GM19025 (cell line): ENCODE results near the gene PROX2.
A peak's percentile ranks its signal among the peaks of the same experiment; 100 is the strongest.

Experiments used
- ATAC-seq: cut with Tn5 transposase; IDR thresholded peaks from one replicate; pipeline ENCODE4 v1.9.1; 2021; ENCODE audit warnings: mild to moderate bottlenecking, low read depth, moderate library complexity; ENCODE audit not compliant: unreplicated experiment

The PROX2 gene, protein sequence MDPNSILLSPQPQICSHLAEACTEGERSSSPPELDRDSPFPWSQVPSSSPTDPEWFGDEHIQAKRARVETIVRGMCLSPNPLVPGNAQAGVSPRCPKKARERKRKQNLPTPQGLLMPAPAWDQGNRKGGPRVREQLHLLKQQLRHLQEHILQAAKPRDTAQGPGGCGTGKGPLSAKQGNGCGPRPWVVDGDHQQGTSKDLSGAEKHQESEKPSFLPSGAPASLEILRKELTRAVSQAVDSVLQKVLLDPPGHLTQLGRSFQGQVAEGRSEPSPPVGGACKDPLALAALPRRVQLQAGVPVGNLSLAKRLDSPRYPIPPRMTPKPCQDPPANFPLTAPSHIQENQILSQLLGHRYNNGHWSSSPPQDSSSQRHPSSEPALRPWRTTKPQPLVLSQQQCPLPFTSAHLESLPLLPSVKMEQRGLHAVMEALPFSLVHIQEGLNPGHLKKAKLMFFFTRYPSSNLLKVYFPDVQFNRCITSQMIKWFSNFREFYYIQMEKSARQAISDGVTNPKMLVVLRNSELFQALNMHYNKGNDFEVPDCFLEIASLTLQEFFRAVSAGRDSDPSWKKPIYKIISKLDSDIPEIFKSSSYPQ

DNA sequence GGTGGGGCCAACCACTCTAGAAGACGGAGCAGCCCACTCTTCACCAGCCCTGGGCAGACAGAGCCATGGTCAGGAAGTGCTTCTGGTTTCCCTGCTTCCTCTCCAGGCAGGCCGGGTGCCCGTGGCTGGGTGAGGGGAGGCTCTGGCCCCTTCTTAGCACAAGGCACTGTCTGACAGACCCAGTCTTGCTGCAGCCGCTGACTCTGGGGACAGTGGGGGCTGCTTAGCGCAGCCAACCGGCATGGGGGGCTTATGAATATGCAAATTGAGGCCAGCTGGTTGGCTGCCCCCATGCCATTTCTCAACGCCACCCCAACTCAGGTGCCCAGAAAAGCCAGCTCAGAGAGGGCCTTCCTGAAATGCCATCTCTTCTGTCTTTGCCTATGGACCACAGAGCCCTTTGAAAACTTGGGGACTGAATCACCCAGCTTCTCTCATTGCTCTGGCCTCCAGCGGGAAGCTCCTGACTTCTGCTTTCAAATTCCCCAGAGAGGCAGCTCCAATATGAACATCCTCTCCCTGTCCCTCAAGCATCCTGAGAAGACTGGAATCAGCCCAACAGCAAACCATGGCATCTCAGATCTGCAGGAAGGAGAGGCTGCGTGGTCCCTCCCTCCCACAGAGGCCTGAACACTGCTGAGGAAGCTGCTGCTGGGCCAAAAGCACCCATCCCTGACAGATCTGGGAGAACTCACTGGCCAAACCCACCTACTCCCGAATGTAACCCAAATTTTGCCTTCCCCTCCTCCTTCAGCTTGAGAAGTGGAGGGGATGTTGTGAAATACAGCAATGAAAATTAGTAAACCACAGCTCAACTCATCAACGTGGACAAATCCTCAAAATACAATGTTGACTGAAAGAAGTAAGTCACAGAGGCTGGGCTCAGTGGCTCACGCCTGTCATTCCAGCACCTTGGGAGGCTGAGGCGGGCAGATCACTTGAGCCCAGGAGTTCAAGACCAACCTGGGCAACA is at the start of gene PROX2:
Gene PROX2 (minus strand): TSS at position 205 of the 973 bp plus-strand sequence. CDS start 12,311 bp downstream, outside the sequence.
- no peak for ATAC-seq

DNA sequence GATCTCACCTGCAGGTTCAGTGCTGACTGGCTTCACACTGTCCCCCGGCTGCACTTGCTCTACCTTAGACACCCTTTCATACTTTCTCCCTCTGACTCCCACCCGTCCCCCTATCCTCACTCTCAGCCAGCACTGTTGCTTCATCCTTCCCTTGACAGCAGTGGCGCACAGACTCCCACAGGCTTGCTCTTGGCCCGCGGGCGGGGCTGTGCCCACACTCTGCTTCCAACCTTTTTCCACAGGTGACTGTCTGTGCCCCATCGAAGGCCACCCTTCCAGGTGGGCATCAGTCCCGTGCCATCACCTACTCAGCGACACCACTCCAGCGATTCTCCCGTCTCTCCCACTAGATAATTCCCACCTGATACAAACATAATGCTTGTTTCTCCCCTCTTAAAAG is 48.1 kb upstream of the PROX2 start:
- ATAC-seq, result no peak

DNA sequence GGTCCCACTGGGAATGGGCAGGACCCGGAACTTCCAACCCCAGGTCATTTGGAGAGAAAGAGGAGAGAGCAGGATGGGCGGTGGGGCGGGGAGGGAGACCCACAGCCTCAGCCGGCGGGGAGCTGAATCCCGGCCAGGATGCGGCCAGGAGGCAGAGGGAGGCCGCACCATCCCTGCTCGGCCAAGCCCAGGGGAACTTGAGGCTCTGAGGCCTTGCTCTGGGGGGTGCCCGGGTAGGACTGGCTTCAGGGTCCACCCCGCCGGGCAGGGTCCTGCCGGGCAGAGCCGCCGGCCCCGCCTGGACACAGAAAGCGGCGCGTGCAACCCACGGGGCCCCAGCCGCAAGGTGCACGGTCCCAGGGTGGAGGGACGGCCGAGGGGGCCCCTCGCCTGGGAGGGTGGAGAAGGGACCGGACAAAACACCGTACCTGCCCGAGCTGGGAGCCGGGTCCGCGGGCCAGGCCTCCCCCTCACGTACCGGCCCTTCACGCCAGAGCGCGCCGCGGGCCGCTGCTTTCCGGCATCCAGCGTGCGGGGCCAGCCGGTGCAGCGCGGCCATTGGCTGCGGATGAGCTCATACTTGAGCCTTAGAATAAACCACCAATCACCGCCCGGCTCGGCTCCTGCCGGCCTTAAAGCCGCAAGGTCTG is 46.9 kb upstream of the PROX2 start, which contains the start of gene RPS6KL1:
Gene RPS6KL1 (minus strand): TSS at position 509 of the 650 bp plus-strand sequence. CDS start 1,719 bp downstream, outside the sequence.
- ATAC-seq, result peak; percentile 98

DNA sequence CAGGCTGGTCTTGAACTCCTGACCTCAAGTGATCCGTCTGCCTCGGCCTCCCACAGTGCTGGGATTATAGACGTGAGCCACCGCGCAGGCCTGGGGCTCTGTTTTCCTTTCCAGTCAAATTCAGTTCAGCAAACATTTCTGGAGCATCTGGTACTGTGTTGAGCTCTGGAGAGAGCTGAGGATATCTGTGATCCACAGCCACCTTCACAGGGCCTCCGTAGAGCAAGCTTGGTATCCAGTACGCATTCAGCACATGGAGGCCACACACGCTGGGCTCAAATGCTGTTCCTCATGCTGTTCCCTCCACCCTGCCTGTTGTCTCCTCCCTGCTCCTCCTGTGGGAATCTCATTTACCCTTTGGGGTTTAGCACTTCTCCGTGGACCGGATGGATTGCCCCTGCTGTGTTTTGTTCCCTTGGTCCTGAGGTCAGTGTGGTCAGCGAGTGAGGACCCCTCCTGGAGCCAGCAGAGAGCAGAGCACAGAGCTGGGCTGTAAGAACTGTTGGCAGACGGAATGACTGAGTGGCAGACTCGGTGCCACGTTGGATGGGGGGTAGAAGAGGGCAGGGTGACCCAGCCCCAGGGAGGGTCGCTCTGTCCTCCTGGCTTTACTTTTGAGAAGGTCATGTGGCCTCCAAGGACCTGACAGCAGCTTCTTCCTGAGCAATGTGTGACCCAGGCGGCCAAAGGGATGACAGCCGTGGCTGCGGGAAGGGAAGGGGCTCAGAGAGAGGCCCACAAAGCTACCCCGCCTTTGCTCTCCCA is 46.2 kb upstream of the PROX2 start:
- no peak for ATAC-seq

DNA sequence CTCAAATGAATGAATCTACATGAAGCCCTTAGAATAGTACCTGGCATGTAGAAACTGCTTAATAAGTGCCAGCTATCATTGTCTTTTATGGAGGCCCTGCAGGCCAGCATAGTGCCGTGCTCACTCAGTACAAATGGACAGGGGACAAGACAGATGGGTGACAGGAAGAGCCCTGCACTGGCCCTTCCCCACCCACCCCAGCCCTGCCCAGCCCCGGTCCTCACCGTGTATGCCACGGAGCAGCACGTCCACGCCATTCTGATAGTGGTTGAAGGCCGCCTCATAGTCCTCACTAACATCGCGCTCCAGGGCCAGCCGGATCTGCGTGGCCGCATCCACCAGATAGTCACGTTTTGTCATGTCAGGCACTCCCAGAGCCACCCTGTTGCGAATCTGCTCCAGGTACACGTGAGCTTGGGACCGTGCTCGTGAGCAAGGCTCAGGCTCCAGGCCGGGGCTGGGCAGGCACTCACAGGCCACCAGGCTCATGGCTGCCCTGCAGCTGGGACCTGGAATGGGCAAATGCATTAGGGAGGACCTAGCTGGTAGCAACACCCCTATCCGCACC is 45.2 kb upstream of the PROX2 start:
- no peak for ATAC-seq

DNA sequence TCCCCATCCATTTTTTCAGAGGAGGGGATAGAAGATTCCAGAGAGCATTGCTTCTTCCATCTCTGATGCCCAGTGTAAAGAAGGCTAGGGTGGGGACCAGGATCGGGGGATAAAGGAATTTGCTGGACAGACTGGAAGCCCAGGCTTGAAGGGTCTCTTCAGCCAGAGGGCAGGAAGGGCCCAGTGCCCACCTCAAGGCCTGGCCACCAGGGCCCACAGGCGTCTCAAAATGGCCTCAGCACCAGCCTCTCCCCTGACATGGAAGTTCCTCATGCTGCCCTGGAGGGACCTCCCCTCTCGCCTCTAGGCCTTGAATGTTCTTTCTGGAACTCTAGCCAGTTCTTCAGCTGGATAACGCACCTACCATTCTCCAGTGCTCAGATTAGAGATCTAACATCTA is 44.3 kb upstream of the PROX2 start:
- no peak for ATAC-seq

DNA sequence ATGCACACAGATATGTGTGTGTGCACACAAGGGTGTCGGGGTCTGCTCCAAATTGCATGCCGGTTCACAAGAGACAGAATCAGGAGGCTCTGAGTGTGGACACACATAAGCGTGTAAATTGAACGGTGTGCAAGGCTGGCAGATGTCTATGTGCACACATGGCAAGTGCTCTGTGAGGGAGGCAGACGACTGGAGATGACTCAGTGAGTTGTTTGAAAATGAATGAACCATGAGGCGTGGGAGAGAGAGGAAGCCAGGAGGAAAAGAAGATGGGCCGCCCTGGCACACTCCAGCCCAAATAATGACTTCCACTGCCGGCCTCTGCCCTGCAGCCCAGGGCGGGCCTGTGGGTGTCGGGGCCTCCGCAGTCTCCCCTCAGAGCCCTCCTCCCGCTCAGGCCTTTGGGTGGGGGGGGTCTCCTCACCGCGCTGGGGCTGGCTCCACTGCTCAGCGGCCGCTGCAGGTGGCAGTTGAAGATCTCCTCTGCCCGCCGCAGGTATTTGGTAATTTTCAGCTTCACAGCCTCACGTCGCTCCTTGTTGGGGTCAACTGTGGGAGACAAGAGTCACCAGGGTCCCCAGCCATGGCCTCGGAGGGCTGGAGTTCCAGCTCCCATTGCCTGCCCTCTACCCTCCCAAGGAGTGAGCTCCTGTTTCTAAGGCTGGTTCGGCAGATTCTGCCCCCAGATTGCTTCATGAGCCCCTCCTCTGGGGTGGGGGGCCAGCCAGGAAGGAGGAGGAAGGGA is 43.6 kb upstream of the PROX2 start:
- ATAC-seq, result no peak

DNA sequence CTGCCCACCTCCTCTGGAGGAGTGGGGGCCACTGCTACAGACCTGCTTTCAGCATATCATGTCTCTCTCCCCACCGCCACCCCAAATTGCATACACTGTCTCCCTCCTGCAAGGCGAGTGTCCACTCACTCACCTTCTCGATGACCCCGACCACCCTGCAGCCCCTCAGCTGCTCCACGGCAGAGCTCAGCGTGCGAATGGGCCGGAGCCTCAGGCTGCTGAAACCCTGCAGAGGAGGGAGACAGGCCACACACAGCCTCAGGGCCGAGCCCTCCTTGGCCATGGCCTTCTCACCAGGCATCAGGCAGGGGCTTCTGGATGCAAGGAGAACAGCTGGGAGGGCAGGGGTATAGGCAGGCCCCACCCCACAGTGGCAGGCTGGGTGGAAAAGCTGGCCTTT is 42.4 kb upstream of the PROX2 start:
- no peak for ATAC-seq

DNA sequence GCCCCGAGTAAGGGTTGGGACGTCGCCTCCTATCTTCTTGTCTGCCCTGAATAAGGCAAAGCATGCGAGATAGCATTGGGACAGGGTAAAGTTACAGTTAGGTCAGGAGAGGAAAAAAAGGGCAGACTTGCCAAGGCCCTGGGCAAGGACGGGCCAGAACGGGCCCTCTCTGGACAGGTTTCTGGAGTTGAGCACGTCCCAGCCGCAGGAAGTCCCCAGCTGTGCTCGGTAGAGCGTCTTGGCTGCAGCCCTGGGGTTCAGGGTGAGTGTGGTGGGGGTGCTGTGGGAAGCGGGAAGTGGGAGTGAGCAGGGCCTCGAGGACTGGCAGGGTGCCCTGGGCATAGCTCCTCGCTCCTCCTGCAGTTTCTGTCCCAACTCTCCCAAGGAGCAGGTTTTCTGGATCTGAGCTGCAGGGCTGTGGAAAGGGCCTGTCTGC is 41.7 kb upstream of the PROX2 start:
- no peak for ATAC-seq

DNA sequence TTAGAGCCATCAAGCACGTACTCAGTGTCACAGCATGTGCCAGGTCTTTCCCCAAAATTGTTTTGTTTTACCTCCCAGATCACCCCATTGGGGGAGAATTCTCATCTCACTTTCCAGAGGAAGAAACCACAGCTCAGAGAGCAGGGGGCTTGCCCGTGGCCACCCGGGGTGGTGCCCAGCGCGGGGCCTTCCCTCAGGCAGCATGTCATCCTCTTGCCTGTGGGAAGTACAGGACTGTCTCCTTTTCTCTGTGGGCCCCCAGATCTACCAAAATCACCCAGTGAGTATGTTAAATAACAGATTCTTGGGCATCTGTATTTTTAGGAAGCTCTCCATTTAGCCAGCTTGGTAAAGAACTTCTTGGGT is 41.2 kb upstream of the PROX2 start:
- no peak for ATAC-seq

DNA sequence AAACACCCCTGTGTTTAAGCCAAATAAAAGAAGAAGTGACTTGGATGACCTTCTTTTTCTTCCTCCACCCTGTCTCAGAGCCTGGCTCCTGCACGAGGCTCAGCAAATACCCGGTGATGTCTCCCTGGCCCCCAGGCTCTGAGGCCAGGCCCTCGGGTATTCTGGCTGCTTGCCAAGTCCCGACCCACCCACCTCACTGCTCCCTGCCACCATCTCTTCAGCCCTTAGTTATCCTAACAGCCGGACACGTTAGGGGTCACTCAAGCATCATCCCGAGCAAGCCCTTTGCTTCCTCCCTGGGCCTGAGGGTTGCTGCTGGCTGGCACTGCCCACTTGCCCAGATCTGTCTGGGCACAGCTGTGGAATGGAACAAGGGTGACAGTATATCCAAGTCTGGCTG is 39.9 kb upstream of the PROX2 start:
- no peak for ATAC-seq

DNA sequence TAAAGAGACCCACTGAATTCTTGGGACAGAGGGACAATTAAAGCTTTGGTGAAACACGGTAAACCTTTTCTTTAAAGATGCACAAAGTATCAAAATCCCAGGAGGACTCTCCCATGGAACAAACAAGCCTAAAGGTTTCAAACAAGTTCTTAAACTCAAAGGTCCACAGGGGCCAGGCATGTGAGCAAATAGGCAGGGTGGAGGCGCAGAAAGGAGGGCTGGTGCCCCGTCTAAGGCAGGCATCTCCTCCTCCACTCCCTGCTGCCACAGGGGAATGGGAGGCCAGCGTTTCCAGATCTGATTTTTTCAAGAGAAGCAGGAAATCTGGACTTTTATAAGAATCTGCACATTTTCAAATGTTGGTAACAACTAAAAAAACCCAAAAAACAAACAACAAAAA is 39.5 kb upstream of the PROX2 start:
- ATAC-seq, result no peak

DNA sequence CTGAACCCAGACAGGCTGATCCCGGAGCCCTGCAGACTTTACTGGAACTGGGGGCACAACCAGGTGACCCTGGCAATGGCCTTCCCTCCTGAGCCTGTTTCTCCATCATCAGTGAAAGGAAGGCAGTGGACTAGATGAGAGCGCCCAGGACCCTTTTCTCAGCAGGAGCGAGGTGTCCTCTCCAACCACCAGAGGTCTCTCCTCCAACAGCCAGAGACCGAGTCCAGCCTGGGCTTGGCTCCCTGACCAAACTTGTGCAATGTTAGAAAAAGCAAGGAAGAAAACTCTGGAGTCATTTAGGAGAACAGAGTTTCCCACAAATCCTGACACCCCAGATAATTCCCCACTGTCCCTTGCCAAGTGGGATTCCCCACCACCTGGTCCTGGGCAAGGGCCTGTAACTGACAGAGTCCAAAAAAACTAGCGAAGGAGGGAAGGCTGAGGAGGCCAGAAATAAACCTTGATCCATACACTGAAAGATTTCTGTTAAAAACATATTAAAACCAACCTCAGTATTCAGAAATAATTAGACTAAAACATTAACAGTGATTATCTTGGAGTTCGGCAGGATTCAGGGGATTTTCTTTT is 38.1 kb upstream of the PROX2 start:
- ATAC-seq, result no peak

DNA sequence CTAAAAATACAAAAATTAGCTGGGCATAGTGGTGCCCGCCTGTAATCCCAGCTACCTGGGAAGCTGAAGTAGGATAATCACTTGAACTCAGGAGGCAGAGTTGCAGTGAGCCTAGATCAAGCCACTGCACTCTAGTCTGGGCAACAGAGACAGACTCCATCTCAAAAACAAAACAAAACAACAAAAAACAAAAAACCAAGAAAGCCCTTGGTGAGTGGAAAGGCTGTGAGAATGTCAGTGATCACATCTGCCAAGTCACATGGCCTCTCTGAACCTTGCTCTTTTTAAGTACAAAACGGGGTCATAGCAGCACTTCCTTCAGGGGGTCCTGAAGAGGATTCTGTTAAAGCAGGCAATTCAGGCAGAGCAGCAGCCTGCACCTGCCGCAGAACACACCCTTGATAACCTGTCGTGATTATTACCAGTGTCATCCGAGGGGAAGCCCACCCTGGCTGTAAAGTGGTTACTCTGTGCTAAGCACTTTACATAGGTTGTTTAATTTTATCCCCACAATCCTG is 37.5 kb upstream of the PROX2 start:
- ATAC-seq, result no peak

DNA sequence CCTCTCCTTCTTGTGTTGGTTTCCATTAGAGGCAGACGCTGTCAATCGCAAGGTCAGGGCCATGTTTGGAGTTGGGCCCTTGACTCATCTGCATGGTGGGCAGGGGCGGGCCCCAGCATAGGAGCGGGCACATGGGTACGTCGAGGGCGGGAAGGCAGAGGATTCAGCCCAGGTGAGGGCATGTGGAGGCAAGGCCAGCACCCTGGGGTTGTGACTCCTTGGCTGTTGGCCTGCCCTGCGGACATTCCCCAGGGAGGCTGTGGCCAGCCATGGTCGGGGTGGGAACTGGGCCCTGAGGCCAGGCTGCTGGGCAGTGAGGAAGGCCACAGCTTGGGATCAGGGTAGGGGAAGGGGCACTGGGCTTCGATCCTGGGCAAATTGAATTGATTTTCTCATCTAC is 36.9 kb upstream of the PROX2 start:
- no peak for ATAC-seq

DNA sequence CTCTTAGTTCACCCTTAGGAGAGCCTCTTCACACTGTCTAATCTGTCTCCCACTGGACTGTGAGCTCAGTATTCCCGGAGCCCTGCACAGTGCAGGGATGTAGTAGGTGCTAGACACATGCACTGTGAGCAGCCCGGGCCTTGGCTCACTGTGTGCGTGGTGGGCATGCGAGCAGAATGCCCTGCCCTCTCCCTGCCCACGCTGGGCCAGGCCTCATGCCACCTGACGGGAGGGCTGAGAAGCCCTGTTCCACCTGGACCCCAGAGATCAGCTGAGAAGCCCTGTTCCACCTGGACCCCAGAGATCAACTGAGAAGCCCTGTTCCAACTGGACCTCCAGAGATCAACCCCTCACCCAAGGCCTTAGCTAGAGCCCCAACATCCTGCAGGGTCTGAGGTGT is 36.2 kb upstream of the PROX2 start:
- ATAC-seq, result no peak

DNA sequence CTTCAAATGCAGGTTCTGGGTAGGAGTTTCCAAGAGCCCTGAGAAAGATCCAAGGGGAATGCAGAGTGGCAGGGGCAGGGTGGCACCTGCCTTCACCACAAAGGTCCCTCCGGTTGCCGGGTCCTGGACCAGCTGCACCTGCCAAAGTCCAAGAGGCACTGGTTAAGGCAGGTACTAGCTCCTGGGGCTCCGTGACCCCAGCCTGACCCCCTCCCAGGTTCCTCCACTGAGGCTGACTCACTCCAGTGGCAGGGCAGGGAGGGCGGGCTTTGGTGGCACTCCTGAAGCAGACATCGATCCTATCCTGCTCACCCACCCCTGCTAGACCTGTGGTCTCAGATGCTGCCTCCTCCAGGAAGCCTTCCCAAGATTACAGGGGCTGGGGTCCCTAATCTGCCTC is 35.8 kb upstream of the PROX2 start:
- no peak for ATAC-seq

DNA sequence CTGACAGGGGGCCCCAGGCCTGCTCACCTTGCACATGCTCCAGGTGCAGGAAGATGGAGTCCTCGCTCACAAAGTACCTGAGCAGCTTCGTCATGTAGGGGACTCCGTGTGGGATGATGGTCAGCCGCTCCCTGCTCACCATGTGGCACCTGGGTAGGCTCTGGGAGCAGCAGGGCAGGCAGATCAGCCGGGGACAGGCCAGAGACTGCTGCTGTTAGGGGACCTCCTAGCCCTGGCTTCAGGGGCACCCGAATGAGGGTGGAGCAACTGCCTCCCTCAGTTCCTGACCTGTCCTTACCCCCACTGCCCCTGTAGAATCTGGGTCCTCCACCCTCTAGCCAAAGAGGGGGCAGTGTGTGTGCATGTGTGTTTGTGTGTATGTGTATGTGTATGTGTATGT is 35.3 kb upstream of the PROX2 start:
- ATAC-seq, result no peak
